Posterior vena cava (tissue), 2 donors: ENCODE results near the gene SELENOH. TPM values are rescaled to one million over a fixed set of nuclear protein-coding genes. Genes with fewer than 3 reads are reported as not detected.

Source experiments
- DNase-seq: peaks from one replicate; pipeline ENCODE4 v3.0.0-alpha.2; 2020; ENCODE audit warnings: low spot score
- intact Hi-C, 2 donors: fragments of 100-400 bp; cut with DNase I; formaldehyde crosslinking; loops; one replicate each; pipeline versions ENCODE4 v1.14.1 to v1.14.2; 2022 to 2023
- total RNA-seq, 2 donors: library from RNA; stranded (reverse); fragmentation: NEBNext Ultra II Directional; extraction: Animal tissue kit (Norgen Biotek cat#: 25700); gene quantifications; one replicate each; pipeline ENCODE4 v1.2.1, GENCODE V29; 2021
- donor health status: DM: yes; HTN: yes; CAD: no.
- donor health status: DM: yes; HTN: yes; CAD: no.

The SELENOH gene
- total RNA-seq, 2 donors from 2014 or later = 61.8 to 74.3 TPM

GRCh38 chr11:57742087-57742452, 779 bp downstream of the SELENOH start:
- DNase-seq = no peak
- intact Hi-C loops = no loop called here

- no peak for DNase-seq
- intact Hi-C loops = no loop called here
Observed at GRCh38 chr11:57744357-57744756, 3.1 kb downstream of the SELENOH start.

DNA sequence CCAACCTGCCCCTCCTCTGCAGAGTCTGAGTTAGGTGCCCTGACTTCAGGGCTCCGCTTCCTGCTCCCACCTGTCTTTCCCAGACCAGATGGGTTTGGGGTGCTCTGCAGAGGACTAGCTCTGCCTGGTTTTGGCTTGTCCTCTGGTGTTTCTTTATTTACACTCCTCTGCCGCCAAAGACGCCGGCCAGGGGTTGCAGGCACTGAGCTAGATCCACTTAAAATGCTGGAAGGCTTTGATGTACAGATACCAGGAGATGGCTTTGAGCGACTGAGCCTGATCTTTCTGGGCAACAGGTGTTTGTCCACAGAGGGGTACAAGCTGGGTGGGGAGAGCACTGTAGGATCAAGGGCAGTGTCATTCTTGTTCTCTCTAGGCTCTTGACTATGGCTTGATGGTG, 3.9 kb downstream of the SELENOH start:
- DNase-seq = peak; percentile 58
- intact Hi-C loops = no loop called here

DNA sequence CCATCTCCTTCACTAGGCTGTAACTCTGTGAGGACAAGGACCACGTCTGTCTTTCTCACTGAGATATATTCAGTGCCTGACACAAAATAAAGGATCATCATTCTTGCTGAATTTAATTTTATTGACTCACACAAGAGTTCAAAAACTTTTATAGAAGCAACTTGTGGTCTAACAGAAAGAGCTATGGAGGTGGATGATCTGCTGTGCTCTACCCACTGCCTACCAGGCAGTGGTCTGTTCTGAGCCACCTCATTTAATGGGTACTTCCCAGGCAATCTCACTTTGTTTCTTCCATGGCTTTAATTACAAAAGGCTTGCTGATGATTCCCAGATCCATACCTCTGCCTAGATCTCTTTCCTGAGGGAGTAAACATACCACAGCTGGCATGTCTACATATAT, 5.6 kb downstream of the SELENOH start:
- no peak for DNase-seq
- intact Hi-C loops = no loop called here

- intact Hi-C loops = no loop called here
- DNase-seq = no peak
Observed at GRCh38 chr11:57751176-57751575, 9.9 kb downstream of the SELENOH start.

DNA sequence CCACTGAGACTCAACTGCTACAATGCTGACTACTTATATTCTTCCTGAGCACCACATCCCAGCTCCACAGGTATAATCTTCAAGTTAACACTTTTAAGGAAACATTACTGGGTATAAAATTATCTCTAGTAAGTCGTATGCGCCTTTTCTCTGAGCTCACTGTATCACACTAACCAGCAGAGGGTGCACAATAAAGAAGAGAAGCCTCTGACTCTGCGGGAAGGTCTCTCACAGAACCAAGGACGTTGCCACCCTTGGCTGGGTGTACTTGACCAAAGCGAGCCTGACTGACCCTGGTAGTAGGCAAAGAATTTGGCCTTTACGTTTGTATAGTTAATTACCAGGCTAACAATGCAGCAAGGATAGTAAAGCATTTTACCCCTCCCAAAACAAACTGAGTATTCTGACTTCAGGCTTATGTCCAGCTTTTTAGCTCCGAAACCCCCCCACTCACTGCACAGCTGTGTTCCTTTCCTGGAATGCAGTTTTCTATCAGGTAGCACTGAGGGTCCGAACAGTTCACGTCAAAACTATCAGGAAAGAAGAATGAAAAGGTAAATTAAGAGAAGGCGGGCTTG, 10.5 kb downstream of the SELENOH start, which contains the start of gene BTBD18:
Gene BTBD18, minus strand, starts transcription at position 144 of the 578 bp plus-strand sequence. CDS start 631 bp downstream, outside the sequence.
- no peak for DNase-seq
- intact Hi-C loops = no loop called here

GRCh38 chr11:57752954-57753353, 11.7 kb downstream of the SELENOH start:
- intact Hi-C loops = no loop called here
- DNase-seq = no peak

DNA sequence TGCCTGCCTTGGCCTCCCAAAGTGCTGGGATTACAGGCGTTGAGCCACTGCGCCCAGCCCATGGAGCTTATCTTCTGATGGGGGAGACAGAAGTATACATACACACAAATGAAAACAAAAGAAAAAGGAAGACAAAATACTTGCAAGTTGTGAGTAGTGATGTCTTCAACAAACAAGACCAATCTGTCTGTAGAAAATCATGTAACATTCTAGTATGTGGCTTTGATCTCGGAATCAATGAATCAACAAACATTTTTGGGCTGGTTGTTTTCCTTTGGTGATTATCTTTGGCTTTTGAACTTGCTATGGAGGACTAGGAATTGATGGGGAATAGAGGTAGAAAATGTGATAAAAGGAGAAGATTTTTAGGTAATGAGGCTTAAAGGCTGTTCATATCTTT, 16.9 kb downstream of the SELENOH start:
- DNase-seq = no peak
- intact Hi-C loops = loop anchor here in 1 of 2 donors (5.0 kb wide), 1 partner anchor 39 kb away; no protein-coding TSS in a partner anchor

GRCh38 chr11:57761301-57762234, 20.3 kb downstream of the SELENOH start, which contains the start of gene CTNND1:
Gene CTNND1, plus strand, starts transcription at chr11:57761802. Its CDS starts 29,677 bp downstream, at chr11:57791479.
- peak; percentile 93 for DNase-seq
- intact Hi-C loops = no loop called here

DNA sequence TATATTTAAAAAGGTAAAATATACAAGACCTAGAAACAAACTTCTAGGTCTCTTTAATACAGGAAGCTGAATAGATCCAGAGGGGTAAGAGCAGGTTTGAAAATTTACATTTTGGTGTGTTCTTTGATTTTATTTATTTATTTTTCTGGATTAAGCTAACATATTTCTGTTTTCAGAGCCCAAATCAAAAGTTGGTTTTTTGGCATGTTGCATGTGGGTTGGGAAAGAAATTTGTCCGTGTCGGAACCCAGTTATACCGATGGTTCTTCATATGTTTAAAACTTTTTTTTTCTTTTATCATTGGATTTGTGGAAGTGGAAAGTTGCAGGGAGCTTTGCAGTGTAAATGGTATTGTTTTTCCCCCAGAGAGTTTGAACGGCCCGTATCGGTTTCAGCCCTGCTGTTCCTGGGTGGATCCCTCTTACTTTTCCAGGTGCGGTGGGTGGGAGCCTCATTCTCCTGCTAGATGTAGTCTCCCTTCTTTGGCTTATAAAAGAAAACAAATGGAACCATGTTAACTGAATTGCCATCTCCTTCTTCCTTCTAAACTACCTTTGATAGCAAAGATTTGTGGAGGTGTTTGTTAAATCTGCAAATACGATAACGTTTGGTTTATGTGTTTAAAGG, 21.1 kb downstream of the SELENOH start:
- no peak for DNase-seq
- intact Hi-C loops = no loop called here

DNA sequence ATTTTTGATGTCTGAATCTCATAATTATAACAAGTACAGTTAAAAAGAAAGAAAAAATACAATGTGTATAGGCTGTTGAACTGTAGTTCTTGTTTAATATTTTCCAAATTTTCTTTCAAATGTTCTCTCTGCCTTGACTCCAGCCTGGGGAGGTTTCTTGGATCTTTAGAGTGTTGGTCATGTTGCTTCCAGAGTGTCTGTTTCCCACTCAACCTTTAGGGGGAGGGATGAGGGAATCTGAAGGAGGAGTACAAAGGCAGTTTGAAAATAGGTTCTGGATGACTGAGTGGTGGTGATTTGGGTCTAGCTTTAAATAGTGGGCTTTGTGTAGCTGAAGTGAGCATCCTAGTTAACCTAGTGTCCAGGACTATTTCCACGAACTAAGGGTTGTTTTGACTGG, 22.3 kb downstream of the SELENOH start:
- intact Hi-C loops = no loop called here
- no peak for DNase-seq

DNA sequence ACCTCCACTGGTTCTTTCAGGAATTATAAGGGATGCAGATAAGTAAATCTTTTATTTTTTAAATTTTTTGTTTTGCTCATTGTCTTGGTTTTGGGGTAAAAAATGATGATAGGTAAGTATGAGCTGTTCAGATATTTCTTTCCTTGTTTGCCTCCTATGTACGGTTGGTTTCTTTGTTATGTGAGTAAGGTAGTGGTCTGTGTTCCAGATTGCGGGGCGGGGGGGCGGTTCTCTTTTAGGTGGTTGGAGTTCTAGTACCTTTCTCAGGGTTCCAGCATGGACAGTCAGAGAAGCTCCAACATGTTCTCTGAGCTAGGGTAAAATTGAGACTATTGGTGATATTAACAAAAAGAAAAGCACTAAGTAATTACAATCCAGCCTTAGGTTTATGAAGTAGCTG, 22.7 kb downstream of the SELENOH start:
- no peak for DNase-seq
- intact Hi-C loops = no loop called here

DNA sequence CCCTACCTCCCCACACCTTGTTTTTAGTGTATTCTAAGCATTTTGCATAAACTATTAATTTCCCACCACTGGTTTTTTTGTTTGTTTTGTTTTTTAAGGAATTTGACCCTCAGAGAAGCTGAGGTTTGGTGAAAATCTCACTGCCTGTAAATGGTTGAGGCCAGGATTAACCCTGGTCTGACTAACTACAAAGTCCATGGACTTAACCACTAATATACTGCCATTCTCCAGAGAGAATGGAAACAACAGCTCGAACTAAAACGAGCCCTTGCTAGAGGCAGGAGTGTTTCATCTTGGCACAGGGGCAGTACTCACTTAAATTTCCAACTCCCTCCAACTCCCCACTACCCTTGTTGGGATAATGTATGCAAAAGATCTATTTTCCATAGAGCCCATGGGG, 23.3 kb downstream of the SELENOH start:
- intact Hi-C loops = no loop called here
- DNase-seq = no peak

DNA sequence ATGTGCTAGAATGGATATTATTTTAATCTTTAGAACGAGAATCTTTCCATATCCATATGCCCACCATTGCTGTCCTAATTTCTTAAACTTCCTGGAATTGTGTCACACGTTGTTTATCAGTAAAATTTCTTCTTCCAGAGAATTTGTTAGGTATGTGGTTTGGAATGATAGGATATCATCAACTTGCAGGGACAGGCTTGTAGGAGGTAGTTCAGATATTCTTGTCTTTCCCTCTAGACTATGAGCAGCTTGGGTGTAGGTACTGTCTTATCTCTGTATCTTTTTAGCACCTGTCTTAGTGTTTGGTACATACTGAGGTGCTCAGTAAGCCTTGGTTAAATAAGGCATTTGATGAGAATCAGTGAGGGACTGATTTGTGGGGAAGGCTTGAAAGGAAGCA, 23.7 kb downstream of the SELENOH start:
- no peak for DNase-seq
- intact Hi-C loops = no loop called here

DNA sequence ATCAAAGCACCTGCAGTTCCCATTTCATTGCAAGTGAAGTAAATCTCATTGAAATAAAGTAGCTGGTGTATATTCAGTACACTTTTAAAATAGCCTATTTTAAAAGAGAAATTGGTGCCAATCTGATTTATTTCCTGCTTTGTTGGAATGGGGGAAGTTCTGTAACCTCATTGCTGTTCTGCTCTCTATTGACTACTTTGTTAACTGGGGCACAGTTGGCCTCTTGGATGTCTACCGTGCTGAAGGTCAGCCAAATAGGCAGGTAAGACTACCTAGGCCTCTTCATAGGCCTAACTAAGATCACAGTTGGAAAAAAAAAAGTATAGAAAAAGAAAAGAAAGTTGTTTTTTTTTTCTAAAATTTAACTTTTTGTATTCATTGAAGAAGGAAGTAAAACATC, 29.5 kb downstream of the SELENOH start:
- intact Hi-C loops = no loop called here
- DNase-seq = no peak

DNA sequence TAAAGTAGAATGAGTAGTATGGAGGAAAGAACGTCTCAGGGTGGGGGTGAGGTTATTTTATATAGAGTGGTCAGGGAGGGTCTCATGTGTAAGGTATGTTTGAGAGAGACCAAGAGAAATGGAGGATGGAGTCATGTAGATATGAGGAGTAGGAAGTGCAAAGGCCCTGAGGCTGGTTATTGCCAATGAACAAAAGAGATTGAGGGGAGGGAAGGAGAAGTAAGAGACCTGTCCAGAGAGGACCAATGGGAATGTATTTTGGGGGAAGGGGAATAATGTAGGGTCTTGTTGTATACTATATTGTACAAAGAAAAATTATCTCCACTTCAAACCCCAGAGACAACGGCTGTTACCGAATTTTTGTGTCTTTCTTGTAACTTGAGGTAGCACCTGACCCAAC, 30.1 kb downstream of the SELENOH start:
- intact Hi-C loops = no loop called here

DNA sequence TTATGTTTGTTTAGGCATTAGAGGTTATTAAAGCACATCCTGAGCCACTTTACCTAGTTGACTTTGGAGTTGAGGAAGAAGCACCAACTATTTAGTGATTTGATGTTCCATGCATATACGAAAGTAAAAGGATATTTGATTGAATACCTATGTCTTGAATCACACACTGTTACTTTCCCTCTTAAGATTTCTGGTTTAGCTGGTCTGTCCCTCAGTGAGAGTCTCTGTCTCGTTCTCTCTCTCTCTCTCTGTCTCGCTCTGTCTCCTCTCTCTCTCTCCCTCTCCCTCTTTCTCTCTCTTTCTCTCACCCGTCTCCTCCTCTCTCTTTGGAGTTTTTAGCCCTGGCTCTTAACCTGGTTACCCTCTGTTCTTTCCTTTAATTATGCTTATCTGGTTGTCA, 31.3 kb downstream of the SELENOH start:
- no peak for DNase-seq
- intact Hi-C loops = no loop called here

More for the DNA sequence above, 30.1 kb downstream of the SELENOH start:
- no peak for DNase-seq

DNA sequence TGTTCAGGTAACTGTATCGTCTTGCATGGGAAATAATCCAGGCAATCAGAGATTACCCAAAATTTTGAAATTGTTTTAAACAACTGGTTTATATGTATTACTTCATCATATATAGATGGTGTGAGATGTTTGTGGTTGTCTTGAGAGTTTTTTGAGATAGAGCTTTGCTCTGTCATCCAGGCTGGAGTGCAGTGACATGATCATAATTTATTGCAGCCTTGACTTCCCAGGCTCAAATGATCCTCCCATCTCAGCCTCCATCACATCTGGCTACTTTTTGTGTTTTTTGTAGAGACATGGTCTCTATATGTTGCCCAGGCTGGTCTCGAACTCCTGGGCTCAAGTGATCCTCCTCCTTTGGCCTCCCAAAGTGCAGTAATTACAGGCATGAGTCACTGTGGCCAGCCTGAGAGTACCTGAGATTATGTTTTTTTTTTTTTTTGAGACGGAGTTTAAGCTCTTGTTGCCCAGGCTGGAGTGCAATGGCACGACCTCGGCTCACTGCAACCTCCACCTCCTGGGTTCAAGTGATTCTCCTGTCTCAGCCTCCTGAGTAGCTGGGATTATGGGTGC, 31.8 kb downstream of the SELENOH start:
- intact Hi-C loops = no loop called here
- no peak for DNase-seq

- intact Hi-C loops = no loop called here
- no peak for DNase-seq
Observed at GRCh38 chr11:57775491-57775890, 34.2 kb downstream of the SELENOH start.

- intact Hi-C loops = no loop called here
- no peak for DNase-seq
Observed at GRCh38 chr11:57776031-57776521, 34.8 kb downstream of the SELENOH start.
